Measurements from ENCODE around the gene CHSY3.

CHSY3 gene

GRCh38 chr5:129972465-129973141 is 68.3 kb downstream of the CHSY3 start:
- Mint-ChIP-seq H3K9me3 (no peaks in the 10 kb centered on the region), H3K36me3 (ENCODE audit: low read depth) (no peaks in the 10 kb centered on the region), H3K27me3 (ENCODE audit: low read depth) (no peaks in the 10 kb centered on the region), H3K27ac (no peak overlapping the region), H3K4me3 (no peak overlapping the region), H3K4me1 (ENCODE audit: low read depth) (no peaks in the 10 kb centered on the region)

GRCh38 chr5:129973716-129974426 is 69.6 kb downstream of the CHSY3 start:
- H3K27me3 Mint-ChIP-seq (ENCODE audit: low read depth) = no peaks in the 10 kb centered on the region
- H3K36me3 Mint-ChIP-seq (ENCODE audit: low read depth) = no peaks in the 10 kb centered on the region
- H3K4me1 Mint-ChIP-seq (ENCODE audit: low read depth) = no peaks in the 10 kb centered on the region
- H3K27ac Mint-ChIP-seq = no peak overlapping the region
- no peak overlapping the region for H3K4me3 Mint-ChIP-seq
- no peaks in the 10 kb centered on the region for H3K9me3 Mint-ChIP-seq

GRCh38 chr5:129977810-129978209 is 73.5 kb downstream of the CHSY3 start:
- Mint-ChIP-seq H3K36me3 (ENCODE audit: low read depth) (no peaks in the 10 kb centered on the region), H3K4me3 (no peak overlapping the region), H3K9me3 (no peaks in the 10 kb centered on the region), H3K4me1 (ENCODE audit: low read depth) (no peaks in the 10 kb centered on the region), H3K27ac (no peak overlapping the region), H3K27me3 (ENCODE audit: low read depth) (no peaks in the 10 kb centered on the region)

GRCh38 chr5:129978270-129978669 is 74.0 kb downstream of the CHSY3 start:
- no peak overlapping the region for H3K27ac Mint-ChIP-seq
- H3K4me3 Mint-ChIP-seq = no peak overlapping the region
- H3K9me3 Mint-ChIP-seq = no peaks in the 10 kb centered on the region
- H3K27me3 Mint-ChIP-seq (ENCODE audit: low read depth) = no peaks in the 10 kb centered on the region
- H3K4me1 Mint-ChIP-seq (ENCODE audit: low read depth) = no peaks in the 10 kb centered on the region
- H3K36me3 Mint-ChIP-seq (ENCODE audit: low read depth) = no peaks in the 10 kb centered on the region

GRCh38 chr5:129988453-129988852 is 84.2 kb downstream of the CHSY3 start:
- H3K27ac Mint-ChIP-seq = no peak overlapping the region
- H3K9me3 Mint-ChIP-seq = peaks cover 11% of the 10 kb centered on the region
- no peaks in the 10 kb centered on the region for H3K27me3 Mint-ChIP-seq (ENCODE audit: low read depth)
- no peak overlapping the region for H3K4me3 Mint-ChIP-seq
- no peaks in the 10 kb centered on the region for H3K4me1 Mint-ChIP-seq (ENCODE audit: low read depth)
- H3K36me3 Mint-ChIP-seq (ENCODE audit: low read depth) = no peaks in the 10 kb centered on the region

GRCh38 chr5:129991780-129992179 is 87.5 kb downstream of the CHSY3 start:
- no peaks in the 10 kb centered on the region for H3K27me3 Mint-ChIP-seq (ENCODE audit: low read depth)
- no peak overlapping the region for H3K27ac Mint-ChIP-seq
- no peaks in the 10 kb centered on the region for H3K36me3 Mint-ChIP-seq (ENCODE audit: low read depth)
- H3K9me3 Mint-ChIP-seq = no peaks in the 10 kb centered on the region
- H3K4me3 Mint-ChIP-seq = no peak overlapping the region
- no peaks in the 10 kb centered on the region for H3K4me1 Mint-ChIP-seq (ENCODE audit: low read depth)

GRCh38 chr5:129996896-129997295 is 92.6 kb downstream of the CHSY3 start:
- no peak overlapping the region for H3K4me3 Mint-ChIP-seq
- H3K27me3 Mint-ChIP-seq (ENCODE audit: low read depth) = no peaks in the 10 kb centered on the region
- no peaks in the 10 kb centered on the region for H3K36me3 Mint-ChIP-seq (ENCODE audit: low read depth)
- H3K27ac Mint-ChIP-seq = no peak overlapping the region
- H3K4me1 Mint-ChIP-seq (ENCODE audit: low read depth) = no peaks in the 10 kb centered on the region
- no peaks in the 10 kb centered on the region for H3K9me3 Mint-ChIP-seq

- Mint-ChIP-seq H3K27me3 (ENCODE audit: low read depth) (no peaks in the 10 kb centered on the region), H3K36me3 (ENCODE audit: low read depth) (no peaks in the 10 kb centered on the region), H3K27ac (no peak overlapping the region), H3K4me3 (no peak overlapping the region), H3K4me1 (ENCODE audit: low read depth) (no peaks in the 10 kb centered on the region), H3K9me3 (no peaks in the 10 kb centered on the region)
Observed at GRCh38 chr5:130000460-130000859, 96.2 kb downstream of the CHSY3 start.

GRCh38 chr5:130002183-130002582 is 97.9 kb downstream of the CHSY3 start:
- no peaks in the 10 kb centered on the region for H3K36me3 Mint-ChIP-seq (ENCODE audit: low read depth)
- no peaks in the 10 kb centered on the region for H3K27me3 Mint-ChIP-seq (ENCODE audit: low read depth)
- H3K27ac Mint-ChIP-seq = no peak overlapping the region
- H3K4me1 Mint-ChIP-seq (ENCODE audit: low read depth) = no peaks in the 10 kb centered on the region
- no peak overlapping the region for H3K4me3 Mint-ChIP-seq
- H3K9me3 Mint-ChIP-seq = no peaks in the 10 kb centered on the region

- no peaks in the 10 kb centered on the region for H3K27me3 Mint-ChIP-seq (ENCODE audit: low read depth)
- no peak overlapping the region for H3K4me3 Mint-ChIP-seq
- H3K27ac Mint-ChIP-seq = no peak overlapping the region
- H3K9me3 Mint-ChIP-seq = no peaks in the 10 kb centered on the region
- H3K4me1 Mint-ChIP-seq (ENCODE audit: low read depth) = no peaks in the 10 kb centered on the region
- H3K36me3 Mint-ChIP-seq (ENCODE audit: low read depth) = no peaks in the 10 kb centered on the region
Observed at GRCh38 chr5:130002876-130003275, 98.6 kb downstream of the CHSY3 start.

- H3K4me3 Mint-ChIP-seq = no peak overlapping the region
- H3K27me3 Mint-ChIP-seq (ENCODE audit: low read depth) = no peaks in the 10 kb centered on the region
- peaks cover 5% of the 10 kb centered on the region for H3K9me3 Mint-ChIP-seq
- no peaks in the 10 kb centered on the region for H3K4me1 Mint-ChIP-seq (ENCODE audit: low read depth)
- H3K36me3 Mint-ChIP-seq (ENCODE audit: low read depth) = no peaks in the 10 kb centered on the region
- no peak overlapping the region for H3K27ac Mint-ChIP-seq
Observed at GRCh38 chr5:130011986-130012385, 107.7 kb downstream of the CHSY3 start.

- Mint-ChIP-seq H3K4me1 (ENCODE audit: low read depth) (no peaks in the 10 kb centered on the region), H3K36me3 (ENCODE audit: low read depth) (no peaks in the 10 kb centered on the region), H3K27me3 (ENCODE audit: low read depth) (no peaks in the 10 kb centered on the region), H3K9me3 (peaks cover 5% of the 10 kb centered on the region), H3K27ac (no peak overlapping the region), H3K4me3 (no peak overlapping the region)
Observed at GRCh38 chr5:130017173-130017572, 112.9 kb downstream of the CHSY3 start.

- Mint-ChIP-seq H3K4me1 (ENCODE audit: low read depth) (no peaks in the 10 kb centered on the region), H3K36me3 (ENCODE audit: low read depth) (no peaks in the 10 kb centered on the region), H3K27me3 (ENCODE audit: low read depth) (no peaks in the 10 kb centered on the region), H3K9me3 (peaks cover 5% of the 10 kb centered on the region), H3K27ac (no peak overlapping the region), H3K4me3 (no peak overlapping the region)
Observed at GRCh38 chr5:130018641-130019040, 114.4 kb downstream of the CHSY3 start.

- Mint-ChIP-seq H3K36me3 (ENCODE audit: low read depth) (no peaks in the 10 kb centered on the region), H3K27ac (no peak overlapping the region), H3K4me1 (ENCODE audit: low read depth) (no peaks in the 10 kb centered on the region), H3K9me3 (peaks cover 1% of the 10 kb centered on the region), H3K27me3 (ENCODE audit: low read depth) (no peaks in the 10 kb centered on the region), H3K4me3 (no peak overlapping the region)
Observed at GRCh38 chr5:130021000-130021399, 116.7 kb downstream of the CHSY3 start.

GRCh38 chr5:130021876-130022275 is 117.6 kb downstream of the CHSY3 start:
- Mint-ChIP-seq H3K27ac (no peak overlapping the region), H3K9me3 (no peaks in the 10 kb centered on the region), H3K4me3 (no peak overlapping the region), H3K36me3 (ENCODE audit: low read depth) (no peaks in the 10 kb centered on the region), H3K4me1 (ENCODE audit: low read depth) (no peaks in the 10 kb centered on the region), H3K27me3 (ENCODE audit: low read depth) (no peaks in the 10 kb centered on the region)
